ENCODE results near the gene LTBP4.
"Not testable (repeated sequence)": the region's sequence is repeated elsewhere in the genome, so short reads cannot be mapped to it uniquely, and the experiment has no call there.

LTBP4 gene

GRCh38 chr19:40650749-40651305 is 49.7 kb downstream of the LTBP4 start:
- Histone ChIP-seq H3K9ac (no peak overlapping the region), H3K9me3 (replicated peaks in 1 of 11) (0 out of 22 replicates have a peak, but pooled peaks cover 0 to 4% (median 0%) of the 10 kb centered on the region in 11 experiments), H3K36me3 (no peaks in the 10 kb centered on the region), H3K4me2 (no peak overlapping the region), H3K4me3 (no peak overlapping the region), H3K27ac (no peak overlapping the region), H3K27me3 (no peaks in the 10 kb centered on the region), H4K20me1 (no peaks in the 10 kb centered on the region), H3K4me1 (peaks cover 0 to 14% (median 8%) of the 10 kb centered on the region in 10 experiments; a peak in 15 of 20 replicates)
- no peak for TF ChIP-seq Cebpa-rat (IDR thresholded peaks at IDR 0.05)

- not testable (repeated sequence) for H3K36me3 ChIP-seq; H3K27me3 ChIP-seq; H3K4me3 ChIP-seq; H3K9ac ChIP-seq; H3K9me3 ChIP-seq (replicated peaks in 1 of 11); H4K20me1 ChIP-seq; H3K27ac ChIP-seq
- H3K4me1 ChIP-seq: peaks cover 0 to 16% (median 9%) of the 10 kb centered on the region in 10 experiments; a peak in 15 of 20 replicates
- 0 out of 22 replicates have a peak overlapping the region, but pooled peaks of 2 of the 11 experiments have one; percentile 52 to 54 for H3K4me2 ChIP-seq
Measured at GRCh38 chr19:40652303-40652702, 51.1 kb downstream of the LTBP4 start.

GRCh38 chr19:40655684-40656083 is 54.5 kb downstream of the LTBP4 start:
- not testable (repeated sequence) for H3K4me3 ChIP-seq; H3K9ac ChIP-seq; H3K4me2 ChIP-seq; H3K36me3 ChIP-seq; H3K9me3 ChIP-seq (replicated peaks in 1 of 11); H3K27ac ChIP-seq; H3K27me3 ChIP-seq; H4K20me1 ChIP-seq
- peaks cover 0 to 16% (median 9%) of the 10 kb centered on the region in 10 experiments; a peak in 15 of 20 replicates for H3K4me1 ChIP-seq

GRCh38 chr19:40658031-40658430 is 56.9 kb downstream of the LTBP4 start:
- Histone ChIP-seq H3K27me3 (no peaks in the 10 kb centered on the region), H3K36me3 (no peaks in the 10 kb centered on the region), H3K4me2 (no peak overlapping the region), H3K4me1 (peaks cover 0 to 13% (median 5%) of the 10 kb centered on the region in 10 experiments; a peak in 14 of 20 replicates), H4K20me1 (no peaks in the 10 kb centered on the region), H3K9me3 (replicated peaks in 1 of 11) (no peaks in the 10 kb centered on the region), H3K27ac (no peak overlapping the region), H3K4me3 (no peak overlapping the region), H3K9ac (no peak overlapping the region)
- TF ChIP-seq Cebpa-rat (IDR thresholded peaks at IDR 0.05): no peak

- no peak for TF ChIP-seq Cebpa-rat (IDR thresholded peaks at IDR 0.05)
Measured at GRCh38 chr19:40659116-40659515, 57.9 kb downstream of the LTBP4 start.

GRCh38 chr19:40659566-40659965 is 58.4 kb downstream of the LTBP4 start:
- H3K4me3 ChIP-seq: no peak overlapping the region
- H3K9ac ChIP-seq: no peak overlapping the region
- no peaks in the 10 kb centered on the region for H3K9me3 ChIP-seq (replicated peaks in 1 of 11)
- H3K27me3 ChIP-seq: no peaks in the 10 kb centered on the region
- H4K20me1 ChIP-seq: no peaks in the 10 kb centered on the region
- H3K4me1 ChIP-seq: peaks cover 10 to 24% (median 15%) of the 10 kb centered on the region in 10 experiments
- TF ChIP-seq Cebpa-rat (IDR thresholded peaks at IDR 0.05): no peak
- H3K4me2 ChIP-seq: no peak overlapping the region
- no peaks in the 10 kb centered on the region for H3K36me3 ChIP-seq
- H3K27ac ChIP-seq: no peak overlapping the region

More at GRCh38 chr19:40659116-40659515, 57.9 kb downstream of the LTBP4 start:
- no peak overlapping the region for H3K4me3 ChIP-seq
- H3K27ac ChIP-seq: no peak overlapping the region
- H3K36me3 ChIP-seq: no peaks in the 10 kb centered on the region
- peaks cover 9 to 22% (median 14%) of the 10 kb centered on the region in 10 experiments for H3K4me1 ChIP-seq
- H3K9ac ChIP-seq: no peak overlapping the region
- H3K4me2 ChIP-seq: no peak overlapping the region
- H3K9me3 ChIP-seq (replicated peaks in 1 of 11): no peaks in the 10 kb centered on the region
- no peaks in the 10 kb centered on the region for H4K20me1 ChIP-seq
- no peaks in the 10 kb centered on the region for H3K27me3 ChIP-seq

- H3K27ac ChIP-seq: no peak overlapping the region
- no peak overlapping the region for H3K4me2 ChIP-seq
- no peak for TF ChIP-seq Cebpa-rat (IDR thresholded peaks at IDR 0.05)
- no peaks in the 10 kb centered on the region for H3K27me3 ChIP-seq
- peaks cover 0 to 1% (median 0%) of the 10 kb centered on the region in 11 experiments; a peak in 1 of 22 replicates for H3K36me3 ChIP-seq
- no peak overlapping the region for H3K4me3 ChIP-seq
- no peaks in the 10 kb centered on the region for H3K9me3 ChIP-seq (replicated peaks in 1 of 11)
- H3K4me1 ChIP-seq: peaks cover 10 to 21% (median 15%) of the 10 kb centered on the region in 10 experiments
- no peaks in the 10 kb centered on the region for H4K20me1 ChIP-seq
- no peak overlapping the region for H3K9ac ChIP-seq
Measured at GRCh38 chr19:40661616-40662015, 60.4 kb downstream of the LTBP4 start.

- Histone ChIP-seq H3K9ac (peak overlapping the region; percentile 54 to 86 (median 80); a peak in 21 of 22 replicates), H3K4me3 (peak overlapping the region; percentile 57 to 84 (median 73)), H3K27me3 (no peaks in the 10 kb centered on the region), H3K36me3 (peaks cover 5 to 16% (median 14%) of the 10 kb centered on the region in 11 experiments; a peak in 21 of 22 replicates), H3K4me1 (peaks cover 10 to 22% (median 15%) of the 10 kb centered on the region in 10 experiments), H4K20me1 (no peaks in the 10 kb centered on the region), H3K9me3 (replicated peaks in 1 of 11) (peaks cover 0 to 1% (median 0%) of the 10 kb centered on the region in 11 experiments; a peak in 4 of 22 replicates), H3K4me2 (peak overlapping the region; percentile 70 to 96 (median 89)), H3K27ac (peak overlapping the region in 10 of 11 experiments; percentile 48 to 83 (median 76); a peak in 20 of 22 replicates)
- no peak for TF ChIP-seq Cebpa-rat (IDR thresholded peaks at IDR 0.05)
Measured at GRCh38 chr19:40662925-40663694, 61.9 kb downstream of the LTBP4 start.

All from BLaER1 treated with 17β-estradiol and CSF1 and Interleukin-3, amounts not matched to agents 10 nM and 100 nM (cell line).